Endothelial cell of umbilical vein (primary cell): ENCODE data around the gene PDCD2L. TPM values are rescaled to one million over a fixed set of nuclear protein-coding genes. Genes with fewer than 3 reads are reported as not detected.

Experiments
- BruUV-seq: library from RNA; stranded (reverse); fragments of 400-500 nt; replicated peaks from 2 replicates; lab custom pipeline; 2021; lab: Mats Ljungman, UMichigan
- CTCF ChIA-PET: fragments of 300-600, 350-600 bp; sonication (Branson Sonifier 250); formaldehyde crosslinking; loops from one replicate; lab custom pipeline; 2021; ENCODE audit warnings: antibody characterized with exemption, inconsistent platforms; lab: Charles Lee
- POLR2A ChIA-PET: fragments of 300-600, 350-600 bp; sonication (Branson Sonifier 250); formaldehyde crosslinking; loops from one replicate; lab custom pipeline; 2021; ENCODE audit warnings: antibody characterized with exemption, inconsistent platforms; lab: Charles Lee
- DNase-seq: peaks from one replicate; pipeline ENCODE4 v3.0.0-alpha.2; 2011; ENCODE audit warnings: low read depth, low spot score
- FAIRE-seq: peaks from 2 replicates; lab custom pipeline; 2011; peaks lifted over from hg19 to GRCh38; lab: Jason Lieb, UNC
- H2AFZ ChIP-seq: 2 replicates; pipeline ENCODE4 v1.6.0; 2012; ENCODE audit warnings: low read depth, low read length, control low read depth, inconsistent platforms
- H3K27ac ChIP-seq: 2 replicates; pipeline ENCODE4 v1.5.1; 2011; ENCODE audit warnings: low read depth, mild to moderate bottlenecking, control low read depth, low read length, moderate library complexity; ENCODE audit not compliant: insufficient read depth
- H3K27me3 ChIP-seq, 2 experiments: 2 replicates each; pipeline versions ENCODE4 v1.6.0 to v1.6.1; 2011; ENCODE audit warnings: low read length in 2 of 2, mixed read lengths in 1 of 2; ENCODE audit not compliant: control insufficient read depth in 2 of 2, insufficient read depth in 2 of 2
- H3K36me3 ChIP-seq, 2 experiments: 2 replicates in 1 of 2; 3 replicates in 1 of 2; pipeline ENCODE4 v1.5.1; 2011; ENCODE audit warnings: low read length in 2 of 2, mild to moderate bottlenecking in 1 of 2, moderate library complexity in 1 of 2; ENCODE audit not compliant: control insufficient read depth in 2 of 2, insufficient read depth in 2 of 2; ENCODE audit errors: extremely low read depth in 1 of 2
- H3K4me1 ChIP-seq: 3 replicates; pipeline ENCODE4 v1.5.1; 2011; ENCODE audit warnings: mild to moderate bottlenecking, low read length; ENCODE audit not compliant: control insufficient read depth, insufficient read depth; ENCODE audit errors: extremely low read depth
- H3K4me2 ChIP-seq: 2 replicates; pipeline ENCODE4 v1.6.1; 2011; ENCODE audit warnings: low read length, control low read depth, mixed read lengths; ENCODE audit not compliant: insufficient read depth
- H3K4me3 ChIP-seq, 3 experiments: fragments of 200-600 bp in 1 of 3; sonication (generic), shearing (Covaris generic) in 1 of 3; replicated peaks in 1 of 3; 2 replicates each; pipeline ENCODE4 v1.5.1; 2011 to 2016; ENCODE audit warnings: control low read depth in 3 of 3, low read length in 3 of 3, mild to moderate bottlenecking in 2 of 3, inconsistent platforms in 1 of 3, low read depth in 1 of 3, moderate library complexity in 1 of 3; ENCODE audit not compliant: insufficient read depth in 1 of 3
- H3K79me2 ChIP-seq: 2 replicates; pipeline ENCODE4 v1.6.0; 2012; ENCODE audit warnings: low read length, inconsistent platforms; ENCODE audit not compliant: control insufficient read depth, insufficient read depth
- H3K9ac ChIP-seq: replicated peaks from 2 replicates; pipeline ENCODE3; 2011; ENCODE audit warnings: low read length, control low read depth; ENCODE audit not compliant: insufficient read depth; ENCODE audit errors: extremely low read depth
- H3K9me1 ChIP-seq: replicated peaks from 3 replicates; pipeline ENCODE4 v1.6.0; 2011; ENCODE audit warnings: mild to moderate bottlenecking, low read length; ENCODE audit not compliant: control insufficient read depth, insufficient read depth; ENCODE audit errors: extremely low read depth
- H3K9me3 ChIP-seq: replicated peaks from 2 replicates; pipeline ENCODE4 v1.5.1; 2012; ENCODE audit warnings: low read length, inconsistent platforms; ENCODE audit not compliant: control insufficient read depth, insufficient read depth
- H4K20me1 ChIP-seq: replicated peaks from 2 replicates; pipeline ENCODE3; 2011; ENCODE audit warnings: mild to moderate bottlenecking, low read length; ENCODE audit not compliant: control insufficient read depth, insufficient read depth; ENCODE audit errors: extremely low read depth
- EZH2 ChIP-seq: IDR thresholded peaks from 2 replicates; pipeline ENCODE4 v1.6.1; 2012; ENCODE audit warnings: borderline replicate concordance, low read depth, mild to moderate bottlenecking, moderate library complexity, low read length, inconsistent platforms; ENCODE audit not compliant: severe bottlenecking
- GATA2 ChIP-seq: IDR thresholded peaks from 2 replicates; pipeline ENCODE4 v1.7.0; 2011; ENCODE audit warnings: low read depth, mild to moderate bottlenecking, moderate library complexity, mixed read lengths, low read length; ENCODE audit not compliant: insufficient read length, insufficient read depth
- JUN ChIP-seq: IDR thresholded peaks from 2 replicates; pipeline ENCODE4 v1.6.1; 2011; ENCODE audit warnings: borderline replicate concordance, low read depth; ENCODE audit not compliant: insufficient read length, insufficient read depth
- MYC ChIP-seq: IDR thresholded peaks from one replicate; pipeline ENCODE4 v1.6.1; 2011; ENCODE audit warnings: mild to moderate bottlenecking, low read depth, low read length
- POLR2A ChIP-seq: IDR thresholded peaks from 2 replicates; pipeline ENCODE4 v1.6.1; 2012; ENCODE audit warnings: low read depth, mild to moderate bottlenecking, control low read depth, low read length
- POLR2AphosphoS5 ChIP-seq: IDR thresholded peaks from 2 replicates; pipeline ENCODE4 v1.6.1; 2012; ENCODE audit warnings: low read depth, mild to moderate bottlenecking, control low read depth, low read length, moderate library complexity; ENCODE audit not compliant: insufficient read depth
- dilution Hi-C: fragments of 300-500 bp; cut with MboI; formaldehyde crosslinking; loops from one replicate; pipeline ENCODE4 v1.15.0; 2019; ENCODE audit warnings: low sequenced_read_pairs; ENCODE audit not compliant: extremely low pct_ligation_motif_present
- intact Hi-C: fragments of 100-400 bp; cut with micrococcal nuclease; formaldehyde crosslinking; loops from one replicate; pipeline ENCODE4 v1.10.0; 2022
- polyA plus RNA-seq, 4 experiments: library from polyadenylated mRNA; depleted of rRNA in 3 of 4; stranded (reverse) in 3 of 4; unstranded in 1 of 4; fragments of >200 nt; gene quantifications; 2 replicates each; pipeline versions ENCODE4 v1.2.1 to v1.2.3, GENCODE V29; 2011 to 2012; ENCODE audit warnings: missing spikeins in 1 of 4
- total RNA-seq: library from RNA; stranded (reverse); gene quantifications from 2 replicates; pipeline ENCODE4 v1.2.3, GENCODE V29; 2021
- TF ChIP-seq, protein P1 (sequence below), 2 donors: IDR thresholded peaks; 1 replicate in 1 of 2; 2 replicates in 1 of 2; pipeline ENCODE4 v1.5.1; 2011; ENCODE audit warnings: low read length in 2 of 2, mild to moderate bottlenecking in 2 of 2, moderate library complexity in 2 of 2, control low read depth in 1 of 2, inconsistent platforms in 1 of 2, low read depth in 1 of 2; ENCODE audit not compliant: insufficient read depth in 1 of 2; ENCODE audit errors: extremely low read depth in 1 of 2
- TF ChIP-seq, protein P2 (sequence below): IDR thresholded peaks from 2 replicates; pipeline ENCODE4 v1.6.1; 2011; ENCODE audit not compliant: insufficient read depth, insufficient read length

Gene PDCD2L
- total and polyA plus RNA-seq, 2 donors (not counting 3 experiments of a cell fraction or from before 2014, with no cell fraction given), result 12.4 to 20.3 TPM

DNA sequence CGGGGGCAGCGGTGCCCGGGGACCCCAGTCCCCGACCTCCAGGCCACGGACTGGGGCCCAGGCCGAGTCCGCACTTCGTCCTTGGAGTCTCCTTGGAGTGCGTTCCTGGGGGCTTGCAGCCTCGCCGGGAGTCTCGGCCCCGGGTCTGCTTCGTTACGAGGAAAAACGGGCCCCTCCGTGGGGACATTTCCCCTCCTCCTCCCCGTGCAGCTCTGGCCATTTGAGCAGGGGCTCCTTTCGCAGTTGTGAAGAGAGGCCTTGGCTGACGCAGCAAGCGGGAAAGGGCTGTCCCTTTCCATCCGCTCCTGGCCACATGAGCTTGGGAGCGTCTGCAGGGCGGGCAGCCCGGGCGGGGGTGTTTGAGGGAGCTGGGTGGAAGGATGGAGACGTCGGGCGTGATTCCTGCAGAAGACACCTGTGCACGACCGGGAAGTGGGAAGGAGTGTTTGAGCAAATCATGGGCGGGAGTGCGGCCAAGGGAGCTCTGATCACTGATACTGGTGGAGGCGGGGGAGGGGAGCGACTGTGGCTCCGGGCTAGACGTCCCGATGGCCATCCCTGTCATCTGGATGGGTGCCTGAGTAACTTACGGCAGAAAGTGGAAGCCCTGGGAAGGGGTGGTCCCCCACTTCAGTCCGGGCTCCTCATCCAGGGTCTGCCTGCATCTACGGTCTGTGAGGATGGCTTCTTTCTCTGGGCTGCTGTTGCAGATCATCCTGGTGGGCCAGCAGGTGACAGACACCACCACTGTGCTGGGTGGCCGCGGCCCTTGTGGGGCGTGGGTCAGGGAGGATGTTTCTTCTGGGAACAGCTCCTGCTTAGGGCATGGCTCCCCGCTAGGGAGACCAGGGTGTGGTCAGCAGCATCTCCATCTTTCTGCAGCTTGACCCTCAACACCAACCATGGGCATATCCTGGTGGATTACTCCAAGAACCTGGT lies 38.5 kb upstream of the PDCD2L start:
- no peaks in the 10 kb centered on the region for H4K20me1 ChIP-seq
- ChIA-PET POLR2A (no interaction called here), CTCF (interaction anchor here (1.3 to 1.4 kb wide), 2 partner anchors 41 to 65 kb away, joined by 3 to 4 read pairs; no protein-coding TSS in a partner anchor)
- TSS peak; percentile 15 for BruUV-seq
- H2AFZ ChIP-seq, result peak overlapping the region; percentile 89
- H3K79me2 ChIP-seq, result peaks cover 29% of the 10 kb centered on the region
- H3K9me1 ChIP-seq, result no peaks in the 10 kb centered on the region
- H3K27me3 ChIP-seq, result no peaks in the 10 kb centered on the region
- H3K9ac ChIP-seq, result peak overlapping the region; percentile 72
- H3K27ac ChIP-seq, result peak overlapping the region; percentile 32
- H3K36me3 ChIP-seq, result peaks cover 4 to 17% of the 10 kb centered on the region in 2 experiments
- DNase-seq (peak; percentile 40), FAIRE-seq (peak; percentile 63)
- dilution Hi-C loops, result no loop called here
- peaks cover 11% of the 10 kb centered on the region for H3K4me1 ChIP-seq
- no peak for TF ChIP-seq POLR2AphosphoS5
- no peak for TF ChIP-seq JUN
- no peak for TF ChIP-seq EZH2
- TF ChIP-seq, protein P1, sequence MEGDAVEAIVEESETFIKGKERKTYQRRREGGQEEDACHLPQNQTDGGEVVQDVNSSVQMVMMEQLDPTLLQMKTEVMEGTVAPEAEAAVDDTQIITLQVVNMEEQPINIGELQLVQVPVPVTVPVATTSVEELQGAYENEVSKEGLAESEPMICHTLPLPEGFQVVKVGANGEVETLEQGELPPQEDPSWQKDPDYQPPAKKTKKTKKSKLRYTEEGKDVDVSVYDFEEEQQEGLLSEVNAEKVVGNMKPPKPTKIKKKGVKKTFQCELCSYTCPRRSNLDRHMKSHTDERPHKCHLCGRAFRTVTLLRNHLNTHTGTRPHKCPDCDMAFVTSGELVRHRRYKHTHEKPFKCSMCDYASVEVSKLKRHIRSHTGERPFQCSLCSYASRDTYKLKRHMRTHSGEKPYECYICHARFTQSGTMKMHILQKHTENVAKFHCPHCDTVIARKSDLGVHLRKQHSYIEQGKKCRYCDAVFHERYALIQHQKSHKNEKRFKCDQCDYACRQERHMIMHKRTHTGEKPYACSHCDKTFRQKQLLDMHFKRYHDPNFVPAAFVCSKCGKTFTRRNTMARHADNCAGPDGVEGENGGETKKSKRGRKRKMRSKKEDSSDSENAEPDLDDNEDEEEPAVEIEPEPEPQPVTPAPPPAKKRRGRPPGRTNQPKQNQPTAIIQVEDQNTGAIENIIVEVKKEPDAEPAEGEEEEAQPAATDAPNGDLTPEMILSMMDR (IDR thresholded peaks at IDR 0.05; ENCODE audit: extremely low read depth in 1 of 2, insufficient read depth in 1 of 2, low read depth in 1 of 2, low read length in 2 of 2), result no peak
- no peak for TF ChIP-seq GATA2
- no peak for TF ChIP-seq MYC
- no peak for TF ChIP-seq POLR2A
- TF ChIP-seq, protein P2, sequence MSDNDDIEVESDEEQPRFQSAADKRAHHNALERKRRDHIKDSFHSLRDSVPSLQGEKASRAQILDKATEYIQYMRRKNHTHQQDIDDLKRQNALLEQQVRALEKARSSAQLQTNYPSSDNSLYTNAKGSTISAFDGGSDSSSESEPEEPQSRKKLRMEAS, result no peak
- H3K9me3 ChIP-seq, result no peaks in the 10 kb centered on the region
- peak overlapping the region; percentile 71 to 93 (median 72) for H3K4me3 ChIP-seq
- intact Hi-C loops, result loop anchor here (5.0 kb wide), 1 partner anchor 67 kb away; no protein-coding TSS in a partner anchor
- peak overlapping the region; percentile 54 for H3K4me2 ChIP-seq
